PFSK-1 (cell line): ENCODE measurements around the gene TNFRSF14. TPM values are rescaled to one million over a fixed set of nuclear protein-coding genes. Genes with fewer than 3 reads are reported as not detected.

ENCODE experiments used
- FOXP2 ChIP-seq: optimal IDR thresholded peaks from 2 replicates; pipeline ENCODE3; 2011; ENCODE audit warnings: borderline replicate concordance, control low read depth, inconsistent platforms; ENCODE audit not compliant: insufficient read depth; ENCODE audit errors: extremely low read length, extremely low read depth
- POLR2AphosphoS5 ChIP-seq: IDR thresholded peaks from 2 replicates; pipeline ENCODE4 v1.6.1; 2012; ENCODE audit warnings: low read depth, mild to moderate bottlenecking, control low read depth, low read length, moderate library complexity
- REST ChIP-seq, 2 experiments: IDR thresholded peaks; 2 replicates each; pipeline versions ENCODE4 v1.6.1 to v1.8.0; 2011 to 2012; ENCODE audit warnings: low read depth in 2 of 2, low read length in 2 of 2, control low read depth in 1 of 2, inconsistent platforms in 1 of 2, mild to moderate bottlenecking in 1 of 2, moderate library complexity in 1 of 2; ENCODE audit not compliant: insufficient read depth in 1 of 2
- SIN3A ChIP-seq: IDR thresholded peaks from 2 replicates; pipeline ENCODE4 v1.6.1; 2012; ENCODE audit warnings: mild to moderate bottlenecking, low read length, moderate library complexity, borderline replicate concordance; ENCODE audit not compliant: insufficient read depth
- TAF1 ChIP-seq: IDR thresholded peaks from 2 replicates; pipeline ENCODE4 v1.6.1; 2012; ENCODE audit warnings: low read length, control low read depth, borderline replicate concordance; ENCODE audit not compliant: insufficient read depth
- polyA plus RNA-seq: library from polyadenylated mRNA; unstranded; fragments of >200 nt; gene quantifications from one replicate; pipeline ENCODE4 v1.2.1, GENCODE V29; 2012; ENCODE audit warnings: low read depth, missing spikeins; ENCODE audit not compliant: insufficient read length

The TNFRSF14 gene
- 2.9 TPM for polyA plus RNA-seq

DNA sequence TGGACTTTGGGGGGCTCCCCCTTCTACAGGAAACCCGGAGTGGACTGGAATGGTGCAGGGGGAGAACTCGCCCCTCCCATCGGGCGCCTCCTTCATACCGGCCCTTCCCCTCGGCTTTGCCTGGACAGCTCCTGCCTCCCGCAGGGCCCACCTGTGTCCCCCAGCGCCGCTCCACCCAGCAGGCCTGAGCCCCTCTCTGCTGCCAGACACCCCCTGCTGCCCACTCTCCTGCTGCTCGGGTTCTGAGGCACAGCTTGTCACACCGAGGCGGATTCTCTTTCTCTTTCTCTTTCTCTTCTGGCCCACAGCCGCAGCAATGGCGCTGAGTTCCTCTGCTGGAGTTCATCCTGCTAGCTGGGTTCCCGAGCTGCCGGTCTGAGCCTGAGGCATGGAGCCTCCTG is at the start of gene TNFRSF14:
TNFRSF14 (plus strand) TSS at position 95 of the 401 bp plus-strand sequence; CDS start at position 389, 294 bp downstream.
- TF ChIP-seq REST (IDR thresholded peaks at IDR 0.05; ENCODE audit: insufficient read depth in 1 of 2, low read depth in 2 of 2, low read length in 2 of 2): peak; percentile 47 to 50; a peak in 2 of 4 replicates
- TF ChIP-seq SIN3A: no peak

DNA sequence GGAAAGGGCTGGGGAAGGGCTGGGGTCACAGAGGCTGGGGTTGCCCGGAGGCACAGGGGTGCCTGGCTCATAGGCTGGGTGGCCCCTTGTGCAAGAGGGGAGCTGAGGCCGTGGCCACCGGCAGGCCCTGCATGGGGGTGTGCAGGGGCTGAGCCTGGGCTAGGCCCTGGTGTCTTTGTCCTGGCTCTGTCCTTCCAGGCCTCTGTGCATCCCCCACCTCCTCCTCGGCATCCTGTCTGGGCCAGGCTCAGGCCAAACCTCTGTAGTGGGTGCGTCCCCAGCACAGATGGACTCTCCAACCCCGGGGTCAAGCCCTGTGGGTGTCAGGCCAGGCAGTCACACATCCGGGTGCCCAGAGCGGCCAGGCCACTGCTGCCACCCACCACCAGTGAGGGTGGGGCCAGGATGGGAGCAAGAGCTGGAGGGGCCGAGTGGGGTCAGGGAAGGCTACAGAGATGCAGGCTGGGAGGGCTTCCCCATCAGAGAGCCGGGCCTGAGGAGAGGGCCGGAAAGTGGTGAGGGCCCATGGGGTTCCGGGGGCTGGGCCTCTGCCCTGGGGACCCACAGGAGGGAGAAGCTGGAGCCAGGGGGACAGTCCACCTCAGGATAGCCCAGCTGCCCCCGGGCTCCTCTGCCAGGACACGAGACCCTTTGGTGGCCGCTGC is 49.1 kb upstream of the TNFRSF14 start:
- TF ChIP-seq REST (IDR thresholded peaks at IDR 0.05; ENCODE audit: insufficient read depth in 1 of 2, low read depth in 2 of 2, low read length in 2 of 2) (no peak), POLR2AphosphoS5 (no peak), TAF1 (no peak), SIN3A (no peak), FOXP2 (no peak)

- no peak for TF ChIP-seq TAF1
- peak in 1 of 2 experiments; percentile 57; a peak in 1 of 4 replicates for TF ChIP-seq REST (IDR thresholded peaks at IDR 0.05; ENCODE audit: insufficient read depth in 1 of 2, low read depth in 2 of 2, low read length in 2 of 2)
These were observed 48.4 kb upstream of the TNFRSF14 start for GRCh38 chr1:2507744-2508155.

- no peak for TF ChIP-seq FOXP2
- TF ChIP-seq TAF1: no peak
- TF ChIP-seq SIN3A: no peak
- no peak for TF ChIP-seq REST (IDR thresholded peaks at IDR 0.05; ENCODE audit: insufficient read depth in 1 of 2, low read depth in 2 of 2, low read length in 2 of 2)
- no peak for TF ChIP-seq POLR2AphosphoS5
These were observed 48.0 kb upstream of the TNFRSF14 start for GRCh38 chr1:2508180-2508579.

DNA sequence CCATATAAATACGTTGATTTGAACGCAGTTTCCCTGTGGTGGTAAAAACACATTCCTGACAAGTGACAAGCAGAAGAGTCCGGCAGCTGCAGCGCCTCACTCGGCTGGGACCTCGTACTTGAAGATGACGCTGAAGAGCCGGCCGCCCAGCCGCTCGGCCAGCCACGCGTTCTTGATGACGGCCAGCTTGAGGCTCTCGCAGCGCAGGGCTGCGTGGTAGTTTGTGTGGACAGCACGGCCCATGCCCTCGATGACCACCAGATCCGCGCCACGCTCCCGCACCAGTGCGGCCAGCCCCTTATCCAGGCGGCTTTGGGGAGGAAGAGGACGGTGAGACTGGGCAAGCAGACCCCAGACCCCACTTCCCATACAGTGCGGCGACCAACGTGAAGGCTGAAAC is 47.4 kb upstream of the TNFRSF14 start:
- TF ChIP-seq REST (IDR thresholded peaks at IDR 0.05; ENCODE audit: insufficient read depth in 1 of 2, low read depth in 2 of 2, low read length in 2 of 2) (no peak), POLR2AphosphoS5 (no peak), FOXP2 (no peak), TAF1 (no peak), SIN3A (no peak)
